Measurements from ENCODE around the gene MTR. TPM values are rescaled to one million over a fixed set of nuclear protein-coding genes. Genes with fewer than 3 reads are reported as not detected.

Gene MTR
- total and polyA plus RNA-seq, 10 donors = 4.4 to 65.4 (median 42.0) TPM

DNA sequence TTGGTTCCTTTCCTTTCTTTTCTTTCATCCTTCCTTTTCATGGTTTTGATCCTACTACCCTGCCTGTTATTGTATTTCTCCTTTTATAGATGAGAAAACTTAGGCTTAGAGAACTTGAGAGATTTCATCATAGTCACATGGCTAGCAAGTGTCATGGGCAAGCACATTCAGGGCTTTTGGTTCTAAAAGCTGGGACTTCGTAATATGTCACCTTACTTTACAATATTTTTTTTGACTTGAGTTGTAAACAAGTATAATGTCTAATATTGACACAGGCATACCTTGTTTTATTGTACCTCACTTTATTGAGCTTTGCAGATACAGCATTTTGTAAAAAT, 70.7 kb downstream of the MTR start:
- WGBS, 5 donors = 87 to 98% (median 93%) methylated on average over 1 of the region's 1 CpG
- no peak for DNase-seq
- H3K27me3 ChIP-seq (replicated peaks in 1 of 7) = no peaks in the 10 kb centered on the region
- intact Hi-C loops (cut with DNase I; ENCODE audit: low total_unique reads) = loop anchor here (10.0 kb wide), 1 partner anchor 111 kb away; no protein-coding TSS in a partner anchor
- no peak overlapping the region for H3K4me3 ChIP-seq
- peaks cover 0 to 98% (median 37%) of the 10 kb centered on the region in 6 donors for H3K36me3 ChIP-seq
- H3K27ac ChIP-seq = no peak overlapping the region
- TF ChIP-seq, protein P1, sequence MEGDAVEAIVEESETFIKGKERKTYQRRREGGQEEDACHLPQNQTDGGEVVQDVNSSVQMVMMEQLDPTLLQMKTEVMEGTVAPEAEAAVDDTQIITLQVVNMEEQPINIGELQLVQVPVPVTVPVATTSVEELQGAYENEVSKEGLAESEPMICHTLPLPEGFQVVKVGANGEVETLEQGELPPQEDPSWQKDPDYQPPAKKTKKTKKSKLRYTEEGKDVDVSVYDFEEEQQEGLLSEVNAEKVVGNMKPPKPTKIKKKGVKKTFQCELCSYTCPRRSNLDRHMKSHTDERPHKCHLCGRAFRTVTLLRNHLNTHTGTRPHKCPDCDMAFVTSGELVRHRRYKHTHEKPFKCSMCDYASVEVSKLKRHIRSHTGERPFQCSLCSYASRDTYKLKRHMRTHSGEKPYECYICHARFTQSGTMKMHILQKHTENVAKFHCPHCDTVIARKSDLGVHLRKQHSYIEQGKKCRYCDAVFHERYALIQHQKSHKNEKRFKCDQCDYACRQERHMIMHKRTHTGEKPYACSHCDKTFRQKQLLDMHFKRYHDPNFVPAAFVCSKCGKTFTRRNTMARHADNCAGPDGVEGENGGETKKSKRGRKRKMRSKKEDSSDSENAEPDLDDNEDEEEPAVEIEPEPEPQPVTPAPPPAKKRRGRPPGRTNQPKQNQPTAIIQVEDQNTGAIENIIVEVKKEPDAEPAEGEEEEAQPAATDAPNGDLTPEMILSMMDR (IDR thresholded peaks at IDR 0.05 in 8 of 11, conservative IDR thresholded peaks at IDR 0.05 in 3 of 11) = no peak
- TF ChIP-seq POLR2AphosphoS5 (IDR thresholded peaks at IDR 0.05) (no peak), POLR2A (IDR thresholded peaks at IDR 0.05) (no peak)
- peaks cover 0 to 44% (median 2%) of the 10 kb centered on the region in 6 donors for H3K4me1 ChIP-seq
- H3K9me3 ChIP-seq = no peaks in the 10 kb centered on the region

DNA sequence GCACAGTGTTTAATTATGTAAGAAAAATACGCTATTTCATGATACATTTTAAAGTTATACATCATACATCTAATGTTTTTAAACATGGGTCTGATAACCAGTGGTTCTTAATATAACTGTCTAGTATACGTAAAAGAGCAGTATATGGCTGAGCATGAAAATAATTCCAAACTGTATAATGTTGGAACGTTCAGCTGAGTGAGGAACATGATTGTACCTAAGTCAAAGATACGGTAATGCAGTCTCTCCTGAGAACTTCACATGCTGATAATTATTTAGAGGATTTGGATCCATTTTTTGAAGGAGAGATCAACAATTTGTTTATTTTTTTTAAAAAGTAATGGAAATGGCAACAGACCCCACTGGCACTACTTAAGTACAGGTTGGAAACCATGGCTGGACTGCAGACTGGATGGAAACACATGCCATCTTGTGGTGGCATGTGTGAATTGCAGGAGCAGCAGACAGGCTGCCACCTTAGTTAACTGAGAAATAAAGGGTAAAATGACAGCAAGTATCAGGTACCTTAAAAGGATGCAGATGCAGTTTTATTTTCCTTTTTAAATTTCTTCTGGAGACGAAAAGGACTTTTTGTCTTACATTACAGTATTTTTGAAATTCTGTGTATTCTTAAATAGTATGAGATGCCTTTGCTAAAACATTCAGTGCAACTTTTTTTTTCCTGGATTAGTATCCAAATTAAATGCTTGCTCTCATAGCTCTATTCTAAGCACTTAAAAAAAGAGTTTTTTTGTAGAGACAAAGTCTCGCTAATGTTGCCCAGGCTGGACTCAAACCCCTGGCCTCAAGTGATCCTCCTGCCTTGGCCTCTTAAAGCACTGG, 73.8 kb downstream of the MTR start:
- intact Hi-C loops (cut with DNase I; ENCODE audit: low total_unique reads) = loop anchor here (10.0 kb wide), 1 partner anchor 114 kb away; no protein-coding TSS in a partner anchor
- 91 to 94% (median 92%) methylated on average over 6 of the region's 6 CpGs for WGBS, 5 donors
- peak overlapping the region in 3 of 8 donors; percentile 65 to 79 (median 71) for H3K27ac ChIP-seq
- peaks cover 0 to 98% (median 28%) of the 10 kb centered on the region in 6 donors for H3K36me3 ChIP-seq
- no peak for DNase-seq
- no peak for TF ChIP-seq POLR2A (IDR thresholded peaks at IDR 0.05)
- TF ChIP-seq, protein P1 (IDR thresholded peaks at IDR 0.05 in 8 of 11, conservative IDR thresholded peaks at IDR 0.05 in 3 of 11) = peak; percentile 73 to 96 (median 93)
- no peak overlapping the region for H3K4me3 ChIP-seq
- H3K4me1 ChIP-seq = peaks cover 0 to 22% (median 7%) of the 10 kb centered on the region in 6 donors
- no peaks in the 10 kb centered on the region for H3K27me3 ChIP-seq (replicated peaks in 1 of 7)
- no peaks in the 10 kb centered on the region for H3K9me3 ChIP-seq

- peaks cover 0 to 22% (median 7%) of the 10 kb centered on the region in 6 donors for H3K4me1 ChIP-seq
- peak overlapping the region in 5 of 8 donors; percentile 60 to 79 (median 65) for H3K27ac ChIP-seq
- peaks cover 0 to 98% (median 26%) of the 10 kb centered on the region in 6 donors for H3K36me3 ChIP-seq
- H3K27me3 ChIP-seq (replicated peaks in 1 of 7) = no peaks in the 10 kb centered on the region
- H3K4me3 ChIP-seq = no peak overlapping the region
- intact Hi-C loops (cut with DNase I; ENCODE audit: low total_unique reads) = loop anchor here (5.0 to 10.0 kb wide), 2 partner anchors 115 to 763 kb away; no protein-coding TSS in a partner anchor
- TF ChIP-seq POLR2AphosphoS5 (IDR thresholded peaks at IDR 0.05) = no peak
- TF ChIP-seq, protein P1 (IDR thresholded peaks at IDR 0.05 in 8 of 11, conservative IDR thresholded peaks at IDR 0.05 in 3 of 11) = no peak
- TF ChIP-seq POLR2A (IDR thresholded peaks at IDR 0.05) = no peak
- no peaks in the 10 kb centered on the region for H3K9me3 ChIP-seq
- no peak for DNase-seq
- 48 to 82% (median 67%) methylated on average over 2 of the region's 2 CpGs for WGBS, 5 donors
These were observed 74.8 kb downstream of the MTR start for GRCh38 chr1:236869911-236870310.

DNA sequence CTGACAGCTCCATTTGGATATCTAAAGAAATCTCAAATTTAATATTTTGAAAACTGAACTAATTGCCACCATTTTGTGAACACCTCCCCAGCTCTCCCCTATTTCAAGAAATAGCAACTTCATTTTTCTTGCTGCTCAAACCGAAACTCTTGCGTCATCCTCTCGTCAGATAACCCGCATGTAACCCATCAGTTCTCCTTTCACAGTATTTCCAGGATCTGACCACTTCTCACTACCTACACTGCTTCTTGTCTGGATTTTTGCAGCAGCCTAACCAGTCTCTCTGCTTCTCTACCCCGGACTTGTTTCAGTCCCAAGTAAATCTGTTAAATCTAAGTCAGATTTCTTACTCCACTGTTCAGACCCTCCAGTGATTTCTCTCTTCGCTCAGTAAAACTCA, 75.6 kb downstream of the MTR start:
- WGBS, 5 donors = 48 to 81% (median 64%) methylated on average over 6 of the region's 6 CpGs
- H3K27me3 ChIP-seq (replicated peaks in 1 of 7) = no peaks in the 10 kb centered on the region
- intact Hi-C loops (cut with DNase I; ENCODE audit: low total_unique reads) = loop anchor here (5.0 kb wide), 1 partner anchor 763 kb away; no protein-coding TSS in a partner anchor
- H3K4me3 ChIP-seq = no peak overlapping the region
- H3K36me3 ChIP-seq = peaks cover 0 to 98% (median 30%) of the 10 kb centered on the region in 6 donors
- peaks cover 0 to 17% (median 7%) of the 10 kb centered on the region in 6 donors for H3K4me1 ChIP-seq
- no peaks in the 10 kb centered on the region for H3K9me3 ChIP-seq
- no peak for DNase-seq
- peak overlapping the region in 6 of 8 donors; percentile 34 to 79 (median 64) for H3K27ac ChIP-seq
- TF ChIP-seq POLR2AphosphoS5 (IDR thresholded peaks at IDR 0.05) = peak in 1 of 3 donors; percentile 33
- TF ChIP-seq, protein P1 (IDR thresholded peaks at IDR 0.05 in 8 of 11, conservative IDR thresholded peaks at IDR 0.05 in 3 of 11) = no peak
